ENCODE results near the gene GSTM1. TPM values are rescaled to one million over a fixed set of nuclear protein-coding genes. Genes with fewer than 3 reads are reported as not detected.
"Not testable (repeated sequence)": the region's sequence is repeated elsewhere in the genome, so short reads cannot be mapped to it uniquely, and the experiment has no call there.

GSTM1 gene
- total and polyA plus RNA-seq, 10 donors: 0.47 to 98.6 (median 65.0) TPM; not detected in 3

DNA sequence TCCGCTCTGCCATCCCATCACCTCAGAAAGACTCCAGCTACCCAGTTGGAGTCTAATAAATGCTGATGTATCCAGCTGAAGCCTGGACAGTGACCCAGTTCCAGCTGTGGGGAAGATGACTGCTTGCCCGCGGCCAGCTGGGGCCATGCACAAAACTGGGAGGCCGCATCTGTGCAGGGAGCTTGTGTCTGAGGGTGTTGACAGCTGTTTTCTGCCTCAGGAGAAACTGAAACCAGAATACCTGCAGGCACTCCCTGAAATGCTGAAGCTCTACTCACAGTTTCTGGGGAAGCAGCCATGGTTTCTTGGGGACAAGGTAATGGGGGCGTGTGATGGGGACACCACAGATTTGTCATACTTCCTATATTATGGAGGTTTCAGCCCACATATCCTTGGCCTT is 16.6 kb upstream of the GSTM1 start:
- intact Hi-C loops (cut with DNase I; ENCODE audit: low total_unique reads): no loop called here
- H3K4me3 ChIP-seq: no peak overlapping the region
- peaks cover 0 to 21% (median 14%) of the 10 kb centered on the region in 6 donors for H3K4me1 ChIP-seq
- peaks cover 0 to 11% (median 2%) of the 10 kb centered on the region in 6 donors for H3K36me3 ChIP-seq
- no peak overlapping the region for H3K27ac ChIP-seq
- no peaks in the 10 kb centered on the region for H3K9me3 ChIP-seq
- no peak for DNase-seq
- WGBS, 5 donors: 81 to 95% (median 92%) methylated on average over 3 to 5 of the region's 5 CpGs
- H3K27me3 ChIP-seq (replicated peaks in 1 of 7): no peaks in the 10 kb centered on the region
- no peak for TF ChIP-seq POLR2A (IDR thresholded peaks at IDR 0.05)
- TF ChIP-seq POLR2AphosphoS5 (IDR thresholded peaks at IDR 0.05): no peak
- TF ChIP-seq, protein P1, sequence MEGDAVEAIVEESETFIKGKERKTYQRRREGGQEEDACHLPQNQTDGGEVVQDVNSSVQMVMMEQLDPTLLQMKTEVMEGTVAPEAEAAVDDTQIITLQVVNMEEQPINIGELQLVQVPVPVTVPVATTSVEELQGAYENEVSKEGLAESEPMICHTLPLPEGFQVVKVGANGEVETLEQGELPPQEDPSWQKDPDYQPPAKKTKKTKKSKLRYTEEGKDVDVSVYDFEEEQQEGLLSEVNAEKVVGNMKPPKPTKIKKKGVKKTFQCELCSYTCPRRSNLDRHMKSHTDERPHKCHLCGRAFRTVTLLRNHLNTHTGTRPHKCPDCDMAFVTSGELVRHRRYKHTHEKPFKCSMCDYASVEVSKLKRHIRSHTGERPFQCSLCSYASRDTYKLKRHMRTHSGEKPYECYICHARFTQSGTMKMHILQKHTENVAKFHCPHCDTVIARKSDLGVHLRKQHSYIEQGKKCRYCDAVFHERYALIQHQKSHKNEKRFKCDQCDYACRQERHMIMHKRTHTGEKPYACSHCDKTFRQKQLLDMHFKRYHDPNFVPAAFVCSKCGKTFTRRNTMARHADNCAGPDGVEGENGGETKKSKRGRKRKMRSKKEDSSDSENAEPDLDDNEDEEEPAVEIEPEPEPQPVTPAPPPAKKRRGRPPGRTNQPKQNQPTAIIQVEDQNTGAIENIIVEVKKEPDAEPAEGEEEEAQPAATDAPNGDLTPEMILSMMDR (IDR thresholded peaks at IDR 0.05 in 8 of 11, conservative IDR thresholded peaks at IDR 0.05 in 3 of 11): no peak

- H3K27me3 ChIP-seq (replicated peaks in 1 of 7); H3K9me3 ChIP-seq; intact Hi-C loops (cut with DNase I; ENCODE audit: low total_unique reads); H3K27ac ChIP-seq; DNase-seq; H3K4me3 ChIP-seq; H3K4me1 ChIP-seq: not testable (repeated sequence)
- H3K36me3 ChIP-seq: peaks cover 0 to 11% (median 2%) of the 10 kb centered on the region in 6 donors
- WGBS, 5 donors: 78 to 96% (median 93%) methylated on average over 2 of the region's 2 CpGs
Observed at GRCh38 chr1:109673861-109674260, 13.8 kb upstream of the GSTM1 start.

GRCh38 chr1:109676683-109677381 is 10.8 kb upstream of the GSTM1 start:
- 80 to 95% (median 87%) methylated on average over 3 of the region's 3 CpGs for WGBS, 5 donors
- DNase-seq; intact Hi-C loops (cut with DNase I; ENCODE audit: low total_unique reads); H3K4me3 ChIP-seq; H3K9me3 ChIP-seq; H3K4me1 ChIP-seq; H3K27ac ChIP-seq; H3K27me3 ChIP-seq (replicated peaks in 1 of 7): not testable (repeated sequence)
- H3K36me3 ChIP-seq: peaks cover 0 to 11% (median 2%) of the 10 kb centered on the region in 6 donors

DNA sequence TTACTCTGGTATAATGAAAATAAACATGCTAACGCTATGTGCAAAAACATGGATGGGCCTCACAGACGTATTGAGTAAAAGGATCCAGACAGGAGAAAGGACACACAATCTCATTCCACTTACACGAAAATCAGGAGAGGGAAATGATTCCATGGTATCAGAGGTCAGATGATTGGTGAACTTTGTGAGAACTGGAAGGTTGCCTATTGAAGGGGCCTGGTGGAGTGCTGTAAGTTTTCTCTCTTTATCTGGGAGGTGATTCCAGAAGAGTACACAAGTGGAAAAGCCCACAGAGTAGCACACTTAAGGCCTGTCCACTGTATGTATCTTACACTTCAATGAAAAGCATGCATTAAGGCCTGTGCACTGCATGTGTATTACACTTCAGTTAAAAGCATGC is 10.2 kb upstream of the GSTM1 start:
- intact Hi-C loops (cut with DNase I; ENCODE audit: low total_unique reads): no loop called here
- no peak for DNase-seq
- 81 to 88% (median 85%) methylated on average over 3 of the region's 3 CpGs for WGBS, 5 donors
- H3K4me3 ChIP-seq: no peak overlapping the region
- H3K36me3 ChIP-seq: peaks cover 0 to 8% (median 2%) of the 10 kb centered on the region in 6 donors
- TF ChIP-seq POLR2A (IDR thresholded peaks at IDR 0.05): no peak
- TF ChIP-seq, protein P1 (IDR thresholded peaks at IDR 0.05 in 8 of 11, conservative IDR thresholded peaks at IDR 0.05 in 3 of 11): no peak
- no peak for TF ChIP-seq POLR2AphosphoS5 (IDR thresholded peaks at IDR 0.05)
- H3K9me3 ChIP-seq: no peaks in the 10 kb centered on the region
- H3K27me3 ChIP-seq (replicated peaks in 1 of 7): no peaks in the 10 kb centered on the region
- no peak overlapping the region for H3K27ac ChIP-seq
- H3K4me1 ChIP-seq: no peaks in the 10 kb centered on the region

DNA sequence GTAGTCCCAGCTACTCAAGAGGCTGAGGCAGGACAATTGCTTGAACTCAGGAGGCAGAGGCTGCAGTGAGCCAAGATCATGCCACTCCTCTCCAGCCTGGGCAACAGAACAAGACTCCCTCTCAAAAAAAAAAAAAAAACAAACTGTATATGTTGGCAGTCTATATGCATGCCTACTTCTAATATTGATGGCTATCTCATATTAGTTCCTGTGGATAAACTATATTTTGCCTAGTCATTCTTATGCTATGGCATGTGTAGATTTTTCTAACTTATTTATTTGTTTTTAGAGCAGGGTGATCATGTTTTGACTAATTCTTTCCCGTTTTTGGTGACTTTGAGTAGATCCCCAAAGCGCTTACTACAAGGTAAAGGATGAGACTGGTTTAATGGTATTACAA is 9.0 kb upstream of the GSTM1 start:
- H3K4me3 ChIP-seq; H3K27ac ChIP-seq; H3K36me3 ChIP-seq; H3K27me3 ChIP-seq (replicated peaks in 1 of 7); intact Hi-C loops (cut with DNase I; ENCODE audit: low total_unique reads); H3K9me3 ChIP-seq; DNase-seq; H3K4me1 ChIP-seq: not testable (repeated sequence)
- WGBS, 5 donors: 81 to 94% (median 89%) methylated on average over 2 of the region's 2 CpGs

DNA sequence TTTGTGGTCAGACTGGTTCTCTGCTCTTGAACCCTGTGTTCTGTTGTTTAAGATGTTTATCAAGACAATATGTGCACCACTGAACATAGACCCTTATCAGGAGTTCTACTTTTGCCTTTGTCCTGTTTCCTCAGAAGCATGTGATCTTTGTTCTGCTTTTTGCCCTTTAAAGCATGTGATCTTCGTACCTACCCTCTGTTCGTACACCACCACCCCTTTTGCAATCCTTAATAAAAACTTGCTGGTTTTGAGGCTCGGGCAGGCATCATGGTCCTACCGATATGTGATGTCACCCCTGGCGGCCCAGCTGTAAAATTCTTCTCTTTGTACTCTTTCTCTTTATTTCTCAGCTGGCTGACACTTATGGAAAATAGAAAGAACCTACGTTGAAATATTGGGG is 2.8 kb upstream of the GSTM1 start:
- intact Hi-C loops (cut with DNase I; ENCODE audit: low total_unique reads); H3K4me3 ChIP-seq; H3K27me3 ChIP-seq (replicated peaks in 1 of 7); H3K36me3 ChIP-seq; DNase-seq; H3K4me1 ChIP-seq; H3K27ac ChIP-seq; H3K9me3 ChIP-seq: not testable (repeated sequence)
- WGBS, 5 donors: 61 to 84% methylated on average over 6 of the region's 6 CpGs; no CpG with 5 or more reads in 3 of the 5 donors

GRCh38 chr1:109685399-109685798 is 2.2 kb upstream of the GSTM1 start:
- H3K27me3 ChIP-seq (replicated peaks in 1 of 7); H3K4me1 ChIP-seq; H3K27ac ChIP-seq; DNase-seq; H3K36me3 ChIP-seq; H3K9me3 ChIP-seq; intact Hi-C loops (cut with DNase I; ENCODE audit: low total_unique reads); H3K4me3 ChIP-seq: not testable (repeated sequence)
- WGBS, 5 donors: 67 to 78% methylated on average over 1 of the region's 1 CpG; no CpG with 5 or more reads in 3 of the 5 donors

DNA sequence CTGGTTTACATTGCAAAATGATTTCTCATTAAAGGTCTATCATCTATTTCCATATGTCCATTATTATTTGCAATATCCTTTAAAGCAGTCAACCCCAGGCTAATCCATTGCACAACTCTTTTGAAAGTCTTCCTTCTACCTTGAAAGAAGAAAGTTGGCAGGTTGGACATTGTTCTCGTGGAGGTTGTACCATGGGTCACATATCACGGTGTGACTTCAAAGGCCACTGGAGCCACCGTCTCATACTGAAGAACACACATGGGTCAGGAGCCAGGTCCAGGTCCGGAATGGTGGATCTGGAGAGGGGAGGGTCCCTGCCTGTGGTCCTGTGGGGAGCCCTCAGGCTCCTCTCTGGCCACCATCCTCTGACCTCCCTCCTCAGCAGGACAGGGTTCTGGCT is 1.7 kb upstream of the GSTM1 start:
- H3K27me3 ChIP-seq (replicated peaks in 1 of 7); H3K4me1 ChIP-seq; H3K36me3 ChIP-seq; intact Hi-C loops (cut with DNase I; ENCODE audit: low total_unique reads); H3K27ac ChIP-seq; H3K9me3 ChIP-seq; DNase-seq; H3K4me3 ChIP-seq: not testable (repeated sequence)
- 63 to 81% methylated on average over 4 of the region's 4 CpGs; no CpG with 5 or more reads in 3 of the 5 donors for WGBS, 5 donors

DNA sequence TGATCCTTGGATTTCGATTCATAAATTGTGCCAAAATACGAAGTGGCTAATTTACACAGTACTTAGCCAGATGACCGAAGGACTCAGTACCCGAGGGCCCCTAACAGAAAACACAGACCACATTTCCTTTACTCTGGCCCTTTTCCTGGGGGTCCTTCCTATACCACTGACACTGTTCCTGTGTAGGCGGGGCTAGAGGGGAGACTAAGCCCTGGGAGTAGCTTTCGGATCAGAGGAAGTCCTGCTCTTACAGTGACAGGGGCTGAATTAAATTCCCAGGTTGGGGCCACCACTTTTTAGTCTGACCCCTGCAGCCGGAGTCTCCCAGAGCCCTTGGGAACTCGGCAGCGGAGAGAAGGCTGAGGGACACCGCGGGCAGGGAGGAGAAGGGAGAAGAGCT is 508 bp upstream of the GSTM1 start:
- H3K4me3 ChIP-seq: peak overlapping the region in 2 of 8 donors; percentile 65 to 76
- DNase-seq; H3K36me3 ChIP-seq; H3K27me3 ChIP-seq (replicated peaks in 1 of 7); intact Hi-C loops (cut with DNase I; ENCODE audit: low total_unique reads); H3K9me3 ChIP-seq; H3K4me1 ChIP-seq: not testable (repeated sequence)
- 17 to 22% (median 18%) methylated on average over 2 to 11 of the region's 11 CpGs; no CpG with 5 or more reads in 2 of the 5 donors for WGBS, 5 donors
- peak overlapping the region in 3 of 8 donors; percentile 77 to 88 (median 86) for H3K27ac ChIP-seq
